Neutrophil (primary cell): ENCODE results near the gene PLPPR3.

Experiments used
- H3K27ac ChIP-seq: fragments of 200-600 bp; sonication (generic); 2 replicates; pipeline ENCODE4 v1.5.1; 2016; ENCODE audit warnings: mild to moderate bottlenecking, moderate library complexity
- H3K27me3 ChIP-seq: fragments of 200-600 bp; sonication (generic); 2 replicates; pipeline ENCODE4 v1.6.0; 2016; ENCODE audit warnings: mild to moderate bottlenecking
- H3K36me3 ChIP-seq: fragments of 200-600 bp; sonication (generic); 2 replicates; pipeline ENCODE4 v1.5.1; 2017
- H3K4me1 ChIP-seq, 2 experiments: fragments of 200-600 bp in 1 of 2; sonication (generic) in 1 of 2; 1 replicate in 1 of 2; 2 replicates in 1 of 2; pipeline versions ENCODE4 v1.5.1 to v1.6.1; 2013 to 2016; ENCODE audit warnings: low read depth in 1 of 2, low read length in 1 of 2, mild to moderate bottlenecking in 1 of 2, moderate library complexity in 1 of 2; ENCODE audit not compliant: control insufficient read depth in 1 of 2, insufficient read depth in 1 of 2
- H3K4me3 ChIP-seq, 2 experiments: fragments of 200-600 bp in 1 of 2; sonication (generic) in 1 of 2; 1 replicate in 1 of 2; 2 replicates in 1 of 2; pipeline ENCODE4 v1.5.1; 2013 to 2016; ENCODE audit warnings: low read depth in 1 of 2, low read length in 1 of 2, mild to moderate bottlenecking in 1 of 2, moderate library complexity in 1 of 2
- H3K9me3 ChIP-seq: fragments of 200-600 bp; sonication (generic); 2 replicates; pipeline ENCODE4 v1.5.1; 2016
- TF ChIP-seq, protein P1 (sequence below): fragments of 200-600 bp; sonication (generic); IDR thresholded peaks from 2 replicates; pipeline ENCODE4 v1.5.1; 2016; ENCODE audit warnings: antibody characterized with exemption

Gene PLPPR3

DNA sequence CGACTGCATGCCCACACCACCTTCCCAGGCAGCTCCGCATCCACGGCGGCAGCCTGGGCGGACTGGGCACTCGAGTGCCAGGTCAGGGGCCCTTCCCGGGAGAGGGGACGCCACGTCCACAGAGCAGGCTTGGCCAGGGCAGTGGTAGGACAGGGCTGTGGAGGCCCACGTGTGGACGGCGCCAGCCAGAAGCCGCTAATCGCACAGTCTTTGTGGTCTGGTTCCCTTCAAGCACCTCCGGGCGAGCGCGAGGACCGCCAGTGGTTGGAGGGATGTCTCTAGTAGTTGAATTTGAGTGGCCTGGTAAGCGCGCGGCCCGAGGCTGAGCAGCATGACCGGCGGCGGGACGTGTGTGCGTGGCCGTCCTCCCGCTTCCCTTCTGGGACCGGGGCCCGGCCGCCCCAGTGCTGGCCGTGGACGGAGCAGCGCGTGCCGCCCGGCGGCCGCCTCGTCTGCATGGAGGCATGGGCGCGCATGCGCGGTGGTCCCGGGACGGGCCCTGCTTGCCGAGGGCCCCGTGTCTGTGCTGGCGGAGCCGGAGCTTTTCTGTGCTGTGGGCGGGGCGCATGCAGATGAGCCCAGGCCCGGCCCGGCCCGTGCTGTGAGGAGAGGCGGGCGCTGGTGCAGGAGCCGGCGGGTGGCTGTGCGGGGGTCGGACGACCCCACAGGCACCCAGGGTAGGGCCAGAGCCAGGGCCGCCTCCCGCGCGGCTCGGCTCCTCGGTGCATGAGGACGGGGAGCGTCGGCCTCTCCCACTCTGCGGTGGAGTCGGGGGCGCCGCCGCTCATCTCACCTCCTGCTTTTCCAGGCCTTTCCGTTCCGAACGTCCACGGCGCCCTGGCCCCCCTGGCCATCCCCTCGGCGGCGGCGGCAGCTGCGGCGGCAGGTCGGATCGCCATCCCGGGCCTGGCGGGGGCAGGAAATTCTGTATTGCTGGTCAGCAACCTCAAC lies 15.9 kb downstream of the PLPPR3 start:
- Histone ChIP-seq H3K36me3 (peaks cover 86% of the 10 kb centered on the region), H3K4me1 (peaks cover 7% of the 10 kb centered on the region in 2 experiments), H3K27me3 (no peaks in the 10 kb centered on the region), H3K4me3 (no peak overlapping the region), H3K9me3 (no peaks in the 10 kb centered on the region), H3K27ac (no peak overlapping the region)
- TF ChIP-seq, protein P1, sequence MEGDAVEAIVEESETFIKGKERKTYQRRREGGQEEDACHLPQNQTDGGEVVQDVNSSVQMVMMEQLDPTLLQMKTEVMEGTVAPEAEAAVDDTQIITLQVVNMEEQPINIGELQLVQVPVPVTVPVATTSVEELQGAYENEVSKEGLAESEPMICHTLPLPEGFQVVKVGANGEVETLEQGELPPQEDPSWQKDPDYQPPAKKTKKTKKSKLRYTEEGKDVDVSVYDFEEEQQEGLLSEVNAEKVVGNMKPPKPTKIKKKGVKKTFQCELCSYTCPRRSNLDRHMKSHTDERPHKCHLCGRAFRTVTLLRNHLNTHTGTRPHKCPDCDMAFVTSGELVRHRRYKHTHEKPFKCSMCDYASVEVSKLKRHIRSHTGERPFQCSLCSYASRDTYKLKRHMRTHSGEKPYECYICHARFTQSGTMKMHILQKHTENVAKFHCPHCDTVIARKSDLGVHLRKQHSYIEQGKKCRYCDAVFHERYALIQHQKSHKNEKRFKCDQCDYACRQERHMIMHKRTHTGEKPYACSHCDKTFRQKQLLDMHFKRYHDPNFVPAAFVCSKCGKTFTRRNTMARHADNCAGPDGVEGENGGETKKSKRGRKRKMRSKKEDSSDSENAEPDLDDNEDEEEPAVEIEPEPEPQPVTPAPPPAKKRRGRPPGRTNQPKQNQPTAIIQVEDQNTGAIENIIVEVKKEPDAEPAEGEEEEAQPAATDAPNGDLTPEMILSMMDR: no peak

DNA sequence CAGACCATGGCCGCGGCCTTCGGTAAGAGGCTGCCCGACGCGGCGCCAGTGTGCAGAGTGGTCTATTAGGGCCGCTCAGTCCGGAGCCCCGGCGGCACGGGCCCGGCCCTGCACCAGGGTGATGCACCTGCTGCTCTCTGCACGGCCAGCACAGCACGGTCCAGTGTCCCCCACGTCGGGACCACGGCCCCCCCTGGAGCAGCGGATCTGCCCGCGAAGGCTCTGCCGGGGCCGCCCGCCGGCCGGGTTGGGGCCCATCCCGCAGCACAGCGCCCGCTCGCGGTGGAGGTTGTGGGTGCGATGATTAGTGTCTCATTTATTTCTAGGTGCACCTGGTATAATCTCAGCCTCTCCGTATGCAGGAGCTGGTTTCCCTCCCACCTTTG lies 16.6 kb downstream of the PLPPR3 start:
- no peaks in the 10 kb centered on the region for H3K27me3 ChIP-seq
- no peaks in the 10 kb centered on the region for H3K9me3 ChIP-seq
- peaks cover 79% of the 10 kb centered on the region for H3K36me3 ChIP-seq
- H3K4me3 ChIP-seq: no peak overlapping the region
- peaks cover 13 to 14% of the 10 kb centered on the region in 2 experiments for H3K4me1 ChIP-seq
- no peak overlapping the region for H3K27ac ChIP-seq
- TF ChIP-seq, protein P1: no peak

DNA sequence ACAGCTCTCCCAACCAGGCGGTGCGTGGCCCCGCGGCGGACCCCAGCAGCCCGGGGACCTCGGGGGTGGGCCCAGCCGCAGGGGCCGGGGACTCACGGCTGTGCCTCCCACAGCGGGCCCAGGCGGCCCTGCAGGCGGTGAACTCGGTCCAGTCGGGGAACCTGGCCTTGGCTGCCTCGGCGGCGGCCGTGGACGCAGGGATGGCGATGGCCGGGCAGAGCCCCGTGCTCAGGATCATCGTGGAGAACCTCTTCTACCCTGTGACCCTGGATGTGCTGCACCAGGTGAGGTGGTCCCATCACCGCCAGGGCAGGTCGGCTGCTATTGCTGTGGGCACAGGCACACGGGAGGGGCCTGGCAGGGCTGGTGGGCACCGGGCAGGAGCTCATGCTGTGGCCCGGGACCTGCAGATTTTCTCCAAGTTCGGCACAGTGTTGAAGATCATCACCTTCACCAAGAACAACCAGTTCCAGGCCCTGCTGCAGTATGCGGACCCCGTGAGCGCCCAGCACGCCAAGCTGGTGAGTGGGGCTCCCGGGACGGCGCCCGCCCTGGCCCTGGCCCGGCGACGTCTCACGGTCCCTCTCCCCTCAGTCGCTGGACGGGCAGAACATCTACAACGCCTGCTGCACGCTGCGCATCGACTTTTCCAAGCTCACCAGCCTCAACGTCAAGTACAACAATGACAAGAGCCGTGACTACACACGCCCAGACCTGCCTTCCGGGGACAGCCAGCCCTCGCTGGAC lies 17.2 kb downstream of the PLPPR3 start:
- Histone ChIP-seq H3K36me3 (peaks cover 73% of the 10 kb centered on the region), H3K9me3 (no peaks in the 10 kb centered on the region), H3K27me3 (no peaks in the 10 kb centered on the region), H3K4me3 (no peak overlapping the region), H3K27ac (no peak overlapping the region), H3K4me1 (peaks cover 19 to 20% of the 10 kb centered on the region in 2 experiments)
- TF ChIP-seq, protein P1: no peak

DNA sequence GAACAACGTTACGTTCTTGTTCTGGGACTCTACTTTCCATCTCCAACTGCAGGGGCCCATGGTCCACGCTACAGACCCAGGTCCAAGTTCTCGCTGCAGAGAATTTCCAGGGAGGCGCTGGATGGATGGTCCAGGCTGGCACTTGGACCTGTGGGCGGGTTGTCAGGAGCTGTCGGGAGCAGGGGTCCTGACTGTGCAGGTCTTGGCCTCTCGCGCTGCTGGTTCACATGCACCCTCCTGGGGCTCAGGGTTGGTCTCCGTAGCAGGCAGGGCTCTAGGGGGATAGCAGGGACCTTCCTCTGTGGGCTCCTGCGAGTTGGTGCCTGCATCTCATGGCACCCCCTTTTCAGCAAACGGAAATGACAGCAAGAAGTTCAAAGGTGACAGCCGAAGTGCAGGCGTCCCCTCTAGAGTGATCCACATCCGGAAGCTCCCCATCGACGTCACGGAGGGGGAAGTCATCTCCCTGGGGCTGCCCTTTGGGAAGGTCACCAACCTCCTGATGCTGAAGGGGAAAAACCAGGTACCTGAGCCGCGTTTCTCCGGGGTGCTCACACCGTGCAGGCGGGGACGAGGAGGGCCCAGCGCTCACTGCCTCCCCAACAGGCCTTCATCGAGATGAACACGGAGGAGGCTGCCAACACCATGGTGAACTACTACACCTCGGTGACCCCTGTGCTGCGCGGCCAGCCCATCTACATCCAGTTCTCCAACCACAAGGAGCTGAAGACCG lies 17.9 kb downstream of the PLPPR3 start:
- Histone ChIP-seq H3K4me1 (peaks cover 26 to 28% of the 10 kb centered on the region in 2 experiments), H3K27me3 (no peaks in the 10 kb centered on the region), H3K4me3 (no peak overlapping the region), H3K27ac (no peak overlapping the region), H3K9me3 (no peaks in the 10 kb centered on the region), H3K36me3 (peaks cover 66% of the 10 kb centered on the region)
- TF ChIP-seq, protein P1: no peak

DNA sequence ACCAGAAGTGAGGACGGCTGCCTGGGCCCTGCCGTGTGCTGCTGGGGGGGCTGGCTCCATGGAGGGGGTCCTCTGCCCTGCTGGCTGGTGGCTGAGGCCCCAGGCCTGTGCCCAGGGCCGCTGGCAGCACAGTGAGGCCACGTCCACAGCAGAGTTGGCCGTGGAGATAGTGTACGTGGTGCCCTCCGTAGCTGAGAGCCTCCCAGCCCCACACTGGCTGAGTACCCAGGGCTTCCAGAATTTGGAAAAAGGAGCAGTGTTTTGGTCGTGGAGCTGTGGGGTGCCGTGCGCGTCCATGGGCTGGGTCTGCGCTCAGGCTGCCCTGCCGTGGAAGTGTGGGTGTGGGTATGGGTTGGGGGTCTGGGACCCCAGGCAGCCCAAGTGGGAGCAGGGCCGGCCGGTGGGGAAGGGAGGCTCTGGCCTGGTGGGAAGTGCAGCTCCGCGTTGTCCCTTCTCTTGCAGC lies 18.6 kb downstream of the PLPPR3 start:
- Histone ChIP-seq H3K4me3 (no peak overlapping the region), H3K36me3 (peaks cover 58% of the 10 kb centered on the region), H3K4me1 (peaks cover 34 to 35% of the 10 kb centered on the region in 2 experiments), H3K9me3 (no peaks in the 10 kb centered on the region), H3K27ac (no peak overlapping the region), H3K27me3 (no peaks in the 10 kb centered on the region)
- TF ChIP-seq, protein P1: no peak
